ENCODE data around the gene SLC2A13. TPM values are rescaled to one million over a fixed set of nuclear protein-coding genes. Genes with fewer than 3 reads are reported as not detected.

SLC2A13 gene
- total RNA-seq, 1 donor from 2014 or later, result 6.9 TPM

- Mint-ChIP-seq H3K4me1 (ENCODE audit: unreplicated experiment) (no peaks in the 10 kb centered on the region), H3K36me3 (ENCODE audit: unreplicated experiment) (no peaks in the 10 kb centered on the region), H3K9me3 (ENCODE audit: unreplicated experiment) (no peaks in the 10 kb centered on the region), H3K27ac (ENCODE audit: unreplicated experiment) (no peak overlapping the region), H3K4me3 (ENCODE audit: unreplicated experiment) (no peak overlapping the region), H3K27me3 (ENCODE audit: unreplicated experiment) (peaks cover 11% of the 10 kb centered on the region)
- no peak for DNase-seq (ENCODE audit: extremely low spot score, unreplicated experiment)
- TF ChIP-seq CTCF (IDR thresholded peaks at IDR 0.05), result no peak
Measured at GRCh38 chr12:40137252-40137651, 31.4 kb upstream of the SLC2A13 start.

- Mint-ChIP-seq H3K9me3 (ENCODE audit: unreplicated experiment) (no peaks in the 10 kb centered on the region), H3K4me3 (ENCODE audit: unreplicated experiment) (no peak overlapping the region), H3K36me3 (ENCODE audit: unreplicated experiment) (no peaks in the 10 kb centered on the region), H3K27me3 (ENCODE audit: unreplicated experiment) (peaks cover 10% of the 10 kb centered on the region), H3K4me1 (ENCODE audit: unreplicated experiment) (no peaks in the 10 kb centered on the region), H3K27ac (ENCODE audit: unreplicated experiment) (no peak overlapping the region)
- TF ChIP-seq CTCF (IDR thresholded peaks at IDR 0.05), result no peak
- no peak for DNase-seq (ENCODE audit: extremely low spot score, unreplicated experiment)
Measured at GRCh38 chr12:40127408-40127807, 21.5 kb upstream of the SLC2A13 start.

GRCh38 chr12:40123496-40123895 lies 17.6 kb upstream of the SLC2A13 start:
- Mint-ChIP-seq H3K4me3 (ENCODE audit: unreplicated experiment) (no peak overlapping the region), H3K9me3 (ENCODE audit: unreplicated experiment) (no peaks in the 10 kb centered on the region), H3K27ac (ENCODE audit: unreplicated experiment) (no peak overlapping the region), H3K27me3 (ENCODE audit: unreplicated experiment) (peaks cover 22% of the 10 kb centered on the region), H3K36me3 (ENCODE audit: unreplicated experiment) (no peaks in the 10 kb centered on the region), H3K4me1 (ENCODE audit: unreplicated experiment) (no peaks in the 10 kb centered on the region)
- DNase-seq (ENCODE audit: extremely low spot score, unreplicated experiment), result no peak
- TF ChIP-seq CTCF (IDR thresholded peaks at IDR 0.05), result no peak

- Mint-ChIP-seq H3K4me3 (ENCODE audit: unreplicated experiment) (no peak overlapping the region), H3K27ac (ENCODE audit: unreplicated experiment) (no peak overlapping the region), H3K27me3 (ENCODE audit: unreplicated experiment) (peaks cover 24% of the 10 kb centered on the region), H3K4me1 (ENCODE audit: unreplicated experiment) (no peaks in the 10 kb centered on the region), H3K36me3 (ENCODE audit: unreplicated experiment) (no peaks in the 10 kb centered on the region), H3K9me3 (ENCODE audit: unreplicated experiment) (no peaks in the 10 kb centered on the region)
- no peak for DNase-seq (ENCODE audit: extremely low spot score, unreplicated experiment)
- TF ChIP-seq CTCF (IDR thresholded peaks at IDR 0.05), result no peak
Measured at GRCh38 chr12:40122842-40123241, 17.0 kb upstream of the SLC2A13 start.

GRCh38 chr12:40117818-40118217 lies 11.9 kb upstream of the SLC2A13 start:
- H3K27ac Mint-ChIP-seq (ENCODE audit: unreplicated experiment), result no peak overlapping the region
- no peaks in the 10 kb centered on the region for H3K9me3 Mint-ChIP-seq (ENCODE audit: unreplicated experiment)
- no peaks in the 10 kb centered on the region for H3K4me1 Mint-ChIP-seq (ENCODE audit: unreplicated experiment)
- DNase-seq (ENCODE audit: extremely low spot score, unreplicated experiment), result no peak
- peaks cover 35% of the 10 kb centered on the region for H3K27me3 Mint-ChIP-seq (ENCODE audit: unreplicated experiment)
- no peaks in the 10 kb centered on the region for H3K36me3 Mint-ChIP-seq (ENCODE audit: unreplicated experiment)
- no peak for TF ChIP-seq CTCF (IDR thresholded peaks at IDR 0.05)
- no peak overlapping the region for H3K4me3 Mint-ChIP-seq (ENCODE audit: unreplicated experiment)
